Transverse colon (tissue), 3 donors: Measurements from ENCODE around the gene RGS6.

Source experiments
- EP300 ChIP-seq: sonication (generic); formaldehyde crosslinking; IDR thresholded peaks from one replicate; pipeline ENCODE4 v1.6.1; 2017; ENCODE audit warnings: antibody characterized with exemption, low read depth
- POLR2A ChIP-seq: fragments of 450-650 bp; IDR thresholded peaks from one replicate; pipeline ENCODE4 v1.6.1; 2016; ENCODE audit warnings: antibody characterized with exemption, mild to moderate bottlenecking, moderate library complexity
- TF ChIP-seq, protein P1 (sequence below), 5 experiments: fragments of 200-600 bp in 3 of 5; fragments of 450-650 bp in 2 of 5; sonication (generic) in 3 of 5; IDR thresholded peaks; 1 replicate in 2 of 5; 2 replicates in 3 of 5; pipeline ENCODE4 v1.5.1; 2016 to 2017; ENCODE audit warnings: antibody characterized with exemption in 5 of 5, inconsistent platforms in 3 of 5, mild to moderate bottlenecking in 2 of 5, moderate library complexity in 1 of 5

DNA sequence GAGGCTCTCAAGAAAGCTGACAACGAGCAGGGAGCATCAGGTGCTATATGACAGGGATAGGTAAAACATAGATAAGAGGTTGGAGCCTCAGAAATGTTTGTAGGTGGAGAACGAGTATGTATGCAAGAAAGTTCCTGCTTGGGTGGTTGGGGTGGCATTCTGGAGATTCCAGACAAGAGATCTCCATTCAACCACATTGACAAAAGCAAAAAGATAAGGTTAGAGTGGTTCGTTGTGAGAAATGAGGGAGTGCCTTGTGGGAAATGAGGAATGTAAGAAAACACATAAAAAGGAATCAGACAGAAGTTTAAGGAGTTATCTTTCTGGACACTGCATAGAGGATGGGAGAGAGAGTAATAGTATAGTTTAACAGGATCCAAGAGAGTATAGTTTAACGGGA lies 671.4 kb downstream of the RGS6 start:
- TF ChIP-seq, protein P1, sequence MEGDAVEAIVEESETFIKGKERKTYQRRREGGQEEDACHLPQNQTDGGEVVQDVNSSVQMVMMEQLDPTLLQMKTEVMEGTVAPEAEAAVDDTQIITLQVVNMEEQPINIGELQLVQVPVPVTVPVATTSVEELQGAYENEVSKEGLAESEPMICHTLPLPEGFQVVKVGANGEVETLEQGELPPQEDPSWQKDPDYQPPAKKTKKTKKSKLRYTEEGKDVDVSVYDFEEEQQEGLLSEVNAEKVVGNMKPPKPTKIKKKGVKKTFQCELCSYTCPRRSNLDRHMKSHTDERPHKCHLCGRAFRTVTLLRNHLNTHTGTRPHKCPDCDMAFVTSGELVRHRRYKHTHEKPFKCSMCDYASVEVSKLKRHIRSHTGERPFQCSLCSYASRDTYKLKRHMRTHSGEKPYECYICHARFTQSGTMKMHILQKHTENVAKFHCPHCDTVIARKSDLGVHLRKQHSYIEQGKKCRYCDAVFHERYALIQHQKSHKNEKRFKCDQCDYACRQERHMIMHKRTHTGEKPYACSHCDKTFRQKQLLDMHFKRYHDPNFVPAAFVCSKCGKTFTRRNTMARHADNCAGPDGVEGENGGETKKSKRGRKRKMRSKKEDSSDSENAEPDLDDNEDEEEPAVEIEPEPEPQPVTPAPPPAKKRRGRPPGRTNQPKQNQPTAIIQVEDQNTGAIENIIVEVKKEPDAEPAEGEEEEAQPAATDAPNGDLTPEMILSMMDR (IDR thresholded peaks at IDR 0.05), result no peak
- TF ChIP-seq EP300 (no peak), POLR2A (no peak)
